GM18507 (cell line): ENCODE results near the gene PSKH1.
A peak's percentile ranks its signal among the peaks of the same experiment; 100 is the strongest.
"Not testable (repeated sequence)": the region's sequence is repeated elsewhere in the genome, so short reads cannot be mapped to it uniquely, and the experiment has no call there.

Experiments used
- DNase-seq: peaks from one replicate; pipeline ENCODE4 v3.0.0; 2011; ENCODE audit warnings: low read depth; ENCODE audit not compliant: insufficient read length; ENCODE audit errors: extremely low spot score
- FAIRE-seq: peaks from 2 replicates; lab custom pipeline; 2011; peaks lifted over from hg19 to GRCh38; lab: Jason Lieb, UNC

PSKH1 gene

GRCh38 chr16:67883872-67884261 lies 9.2 kb upstream of the PSKH1 start:
- no peak for FAIRE-seq
- peak; percentile 71 for DNase-seq

DNA sequence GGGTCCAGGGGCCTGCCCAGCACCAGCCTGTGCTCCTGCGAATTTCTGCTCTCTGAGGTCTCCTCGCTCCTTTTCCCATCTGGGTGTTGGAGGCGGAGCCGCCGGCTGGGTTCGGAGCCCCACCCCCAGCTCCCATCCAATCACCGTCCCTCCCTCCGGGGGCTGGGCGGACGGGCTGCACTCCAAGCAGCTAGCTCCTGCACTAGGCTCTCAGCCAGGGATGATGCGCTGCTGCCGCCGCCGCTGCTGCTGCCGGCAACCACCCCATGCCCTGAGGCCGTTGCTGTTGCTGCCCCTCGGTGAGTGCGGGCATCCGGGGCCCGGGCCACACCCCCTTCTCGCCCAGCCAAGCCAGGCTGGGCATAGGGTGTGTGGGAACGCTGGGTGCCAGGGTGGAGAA lies 8.4 kb upstream of the PSKH1 start, which contains the start of gene NRN1L:
Gene NRN1L (plus strand): TSS at position 202 of the 400 bp plus-strand sequence. CDS start 19 bp downstream, at position 221.
- DNase-seq (no peak), FAIRE-seq (no peak)

- FAIRE-seq (no peak), DNase-seq (no peak)
Observed at GRCh38 chr16:67885545-67885944, 7.5 kb upstream of the PSKH1 start.

DNA sequence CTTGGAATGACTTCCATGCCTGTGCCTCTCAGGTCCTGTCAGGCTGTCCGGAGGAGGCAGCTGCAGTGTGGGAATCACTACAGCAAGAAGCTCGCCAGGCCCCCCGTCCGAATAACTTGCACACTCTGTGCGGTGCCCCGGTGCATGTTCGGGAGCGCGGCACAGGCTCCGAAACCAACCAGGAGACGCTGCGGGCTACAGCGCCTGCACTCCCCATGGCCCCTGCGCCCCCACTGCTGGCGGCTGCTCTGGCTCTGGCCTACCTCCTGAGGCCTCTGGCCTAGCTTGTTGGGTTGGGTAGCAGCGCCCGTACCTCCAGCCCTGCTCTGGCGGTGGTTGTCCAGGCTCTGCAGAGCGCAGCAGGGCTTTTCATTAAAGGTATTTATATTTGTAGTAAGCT lies 7.1 kb upstream of the PSKH1 start:
- FAIRE-seq (no peak), DNase-seq (no peak)

DNA sequence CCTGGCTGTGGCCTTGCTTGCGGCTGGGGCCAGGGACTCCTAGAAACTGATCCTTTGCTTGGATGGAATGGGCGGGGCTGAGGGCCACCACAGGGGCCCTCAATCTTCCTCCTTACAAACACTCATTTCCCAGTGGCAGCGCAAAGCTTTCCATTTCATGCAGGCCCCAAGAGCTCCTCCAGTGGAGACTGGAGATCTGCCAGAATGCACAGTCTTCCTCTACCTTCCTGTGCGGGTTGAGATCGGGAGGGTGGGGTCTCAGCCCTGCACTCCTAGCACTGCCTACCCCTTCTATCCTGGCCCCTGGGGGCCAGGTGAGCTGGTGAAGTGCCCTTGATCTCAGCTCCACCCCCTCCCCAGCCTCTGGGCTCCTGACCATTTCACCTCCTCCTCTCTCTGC lies 6.7 kb upstream of the PSKH1 start:
- FAIRE-seq (no peak), DNase-seq (no peak)

- FAIRE-seq (no peak), DNase-seq (no peak)
Observed at GRCh38 chr16:67888331-67888730, 4.7 kb upstream of the PSKH1 start.

DNA sequence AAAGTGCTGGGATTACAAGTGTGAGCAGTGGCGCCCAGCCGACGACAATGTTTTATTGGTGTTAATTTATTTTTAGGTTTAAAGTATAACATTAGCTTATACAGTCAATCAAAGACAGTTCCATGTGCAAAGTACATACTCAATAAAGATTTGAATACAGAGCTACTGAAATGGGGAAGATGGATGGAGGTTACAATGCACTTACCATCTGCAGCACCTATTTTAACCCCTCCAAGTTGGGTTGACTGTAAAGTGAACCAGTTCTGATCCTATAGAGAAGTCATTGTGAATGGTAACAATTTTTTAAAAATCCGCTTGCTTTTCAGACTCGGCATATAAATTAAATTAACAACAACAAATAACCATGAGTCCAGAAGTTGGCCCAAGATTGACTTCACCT lies 679 bp upstream of the PSKH1 start:
- DNase-seq: no peak
- FAIRE-seq: no peak

GRCh38 chr16:67893743-67894399 lies 817 bp downstream of the PSKH1 start:
- DNase-seq (no peak), FAIRE-seq (no peak)

GRCh38 chr16:67897231-67897630 lies 4.2 kb downstream of the PSKH1 start:
- DNase-seq (no peak), FAIRE-seq (no peak)

DNA sequence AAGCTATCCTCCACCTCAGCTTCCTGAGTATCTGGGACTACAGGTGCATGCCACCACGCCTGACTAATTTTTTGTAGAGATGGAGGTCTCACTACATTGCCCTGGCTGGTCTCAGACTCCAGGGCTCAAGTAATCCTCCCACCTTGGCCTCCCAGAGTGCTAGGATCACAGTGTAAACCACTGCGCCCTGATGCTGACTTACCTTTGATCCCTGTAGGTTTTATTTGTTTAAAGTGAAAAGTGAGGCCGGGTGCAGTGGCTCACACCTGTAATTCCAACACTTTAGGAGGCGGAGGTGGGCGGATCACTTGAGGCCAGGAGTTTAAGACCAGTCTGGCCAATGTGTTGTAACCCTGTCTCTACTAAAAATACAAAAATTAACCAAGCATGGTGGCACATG lies 8.7 kb downstream of the PSKH1 start:
- DNase-seq: no peak
- FAIRE-seq: no peak

DNA sequence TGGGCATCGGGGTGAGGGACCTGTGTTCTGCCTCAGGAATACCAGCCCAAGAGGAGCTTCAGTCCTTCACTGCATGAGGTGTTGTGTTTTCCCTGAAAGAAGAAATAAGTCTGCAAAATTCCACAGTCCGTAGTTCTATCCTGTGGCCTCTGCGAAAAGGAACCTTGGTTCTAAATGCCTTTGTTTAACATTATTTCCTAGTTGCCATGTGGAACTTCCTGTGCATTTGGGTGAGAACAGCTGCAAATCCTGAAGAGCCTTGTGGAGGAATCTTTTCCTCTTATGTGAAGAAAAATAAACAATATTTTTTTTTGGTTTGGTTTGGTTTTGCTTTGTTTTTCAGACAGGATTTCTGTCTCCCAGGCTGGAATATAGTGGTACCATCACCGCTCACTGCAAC lies 9.8 kb downstream of the PSKH1 start:
- no peak for FAIRE-seq

DNA sequence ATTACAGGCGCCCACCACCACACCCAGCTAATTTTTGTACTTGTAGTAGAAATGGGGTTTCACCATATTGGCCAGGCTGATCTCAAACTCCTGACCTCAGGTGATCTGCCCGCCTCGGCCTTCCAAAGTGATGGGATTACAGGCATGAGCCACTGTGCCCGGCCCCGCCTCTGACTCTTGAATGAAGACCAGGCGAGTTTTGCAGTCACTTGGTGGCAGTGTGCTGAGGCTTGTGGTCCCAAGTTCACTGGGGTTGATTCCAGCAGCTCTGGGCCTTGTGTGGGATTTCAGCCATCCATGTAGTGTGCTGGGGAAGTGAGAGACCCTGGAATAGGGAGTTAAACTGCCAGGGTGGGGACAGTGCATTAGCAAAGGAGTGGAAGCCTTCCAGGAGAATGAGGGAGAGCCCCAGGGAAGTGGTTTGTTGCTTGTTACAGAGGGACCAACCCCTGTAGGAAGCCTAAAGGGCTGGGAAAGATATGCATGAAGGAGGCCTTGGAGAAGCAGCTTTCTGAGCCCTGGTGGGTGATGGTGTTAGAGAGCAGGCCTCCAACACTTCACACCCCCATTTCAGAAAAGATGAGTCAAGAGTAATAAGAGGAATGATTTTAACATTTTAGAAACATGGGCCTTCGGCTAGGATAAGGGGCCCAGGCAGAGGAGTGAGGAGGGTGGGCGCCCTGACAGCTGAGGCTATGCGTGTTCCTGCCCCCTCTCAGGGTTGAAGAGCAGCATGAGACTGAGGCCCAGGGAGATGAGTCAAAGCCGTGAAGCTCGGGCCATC lies 14.5 kb downstream of the PSKH1 start:
- FAIRE-seq (no peak), DNase-seq (no peak)

More for the DNA sequence above, 9.8 kb downstream of the PSKH1 start:
- DNase-seq: no peak

DNA sequence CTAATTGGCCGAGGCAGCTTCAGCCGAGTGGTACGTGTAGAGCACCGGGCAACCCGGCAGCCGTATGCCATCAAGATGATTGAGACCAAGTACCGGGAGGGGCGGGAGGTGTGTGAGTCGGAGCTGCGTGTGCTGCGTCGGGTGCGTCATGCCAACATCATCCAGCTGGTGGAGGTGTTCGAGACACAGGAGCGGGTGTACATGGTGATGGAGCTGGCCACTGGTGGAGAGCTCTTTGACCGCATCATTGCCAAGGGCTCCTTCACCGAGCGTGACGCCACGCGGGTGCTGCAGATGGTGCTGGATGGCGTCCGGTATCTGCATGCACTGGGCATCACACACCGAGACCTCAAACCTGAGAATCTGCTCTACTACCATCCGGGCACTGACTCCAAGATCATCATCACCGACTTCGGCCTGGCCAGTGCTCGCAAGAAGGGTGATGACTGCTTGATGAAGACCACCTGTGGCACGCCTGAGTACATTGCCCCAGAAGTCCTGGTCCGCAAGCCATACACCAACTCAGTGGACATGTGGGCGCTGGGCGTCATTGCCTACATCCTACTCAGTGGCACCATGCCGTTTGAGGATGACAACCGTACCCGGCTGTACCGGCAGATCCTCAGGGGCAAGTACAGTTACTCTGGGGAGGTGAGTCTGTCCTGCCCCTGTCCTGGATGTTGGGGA lies 16.1 kb downstream of the PSKH1 start:
- DNase-seq: no peak
- FAIRE-seq: no peak

- DNase-seq (no peak), FAIRE-seq (no peak)
Observed at GRCh38 chr16:67910158-67910557, 17.1 kb downstream of the PSKH1 start.

DNA sequence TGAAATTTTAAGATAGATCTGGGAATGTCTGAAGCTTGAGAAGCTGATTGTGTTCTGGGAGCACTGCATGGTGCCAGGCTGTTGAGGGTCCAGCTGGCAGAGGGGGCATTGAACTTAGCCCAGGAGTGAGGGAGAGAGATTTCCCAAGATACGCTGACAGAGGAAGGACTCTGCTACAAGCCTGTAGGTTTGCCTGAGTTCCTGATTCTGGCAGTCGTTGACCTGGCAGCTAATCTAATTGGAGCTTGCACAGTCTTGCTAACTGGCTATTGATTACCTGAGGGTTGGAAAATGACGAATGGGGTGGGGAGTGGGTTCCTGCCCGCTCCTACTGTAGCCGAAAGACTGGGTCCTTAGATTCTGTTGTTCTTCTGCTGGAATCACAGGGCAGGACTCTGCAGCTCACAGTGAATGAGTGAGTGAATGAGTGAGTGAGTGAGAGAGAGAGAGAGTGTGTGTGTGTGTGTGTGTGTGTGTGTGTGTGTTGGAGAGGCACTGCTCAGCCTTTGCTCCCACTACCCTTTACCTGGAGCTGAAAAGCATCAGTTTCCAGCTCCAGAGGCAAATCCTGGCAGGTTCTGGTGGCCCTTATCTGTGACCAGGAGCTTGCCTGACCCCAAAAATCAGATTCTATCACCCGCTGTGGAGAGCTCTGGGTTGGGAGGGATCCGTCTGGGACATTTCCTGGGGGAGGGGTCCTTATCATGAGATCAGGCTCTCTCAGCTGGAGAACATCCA lies 21.9 kb downstream of the PSKH1 start:
- DNase-seq (no peak), FAIRE-seq (no peak)

GRCh38 chr16:67915496-67915769 lies 22.4 kb downstream of the PSKH1 start:
- not testable (repeated sequence) for FAIRE-seq, DNase-seq

GRCh38 chr16:67915831-67916723 lies 23.0 kb downstream of the PSKH1 start:
- FAIRE-seq (no peak), DNase-seq (no peak)

- no peak for DNase-seq
- no peak for FAIRE-seq
Observed at GRCh38 chr16:67917140-67917851, 24.2 kb downstream of the PSKH1 start.

DNA sequence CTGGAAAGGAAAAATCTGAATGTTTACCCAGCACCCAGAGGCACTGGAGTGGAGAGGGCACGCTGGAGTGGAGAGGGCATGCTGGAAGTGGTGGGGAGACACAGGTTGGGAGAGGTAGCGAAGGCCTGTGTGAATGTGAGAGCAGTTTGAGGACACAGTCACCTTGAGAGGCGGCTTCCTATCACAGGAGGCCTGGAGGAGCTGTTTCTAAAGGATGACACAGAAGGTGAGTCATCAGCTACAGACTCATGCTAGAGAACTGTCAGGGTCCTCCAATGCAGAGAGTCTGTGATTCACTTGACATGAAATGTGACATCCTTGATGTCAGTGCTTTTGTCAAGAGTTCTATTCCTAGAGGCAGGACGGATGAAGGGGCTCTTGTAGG lies 24.8 kb downstream of the PSKH1 start:
- DNase-seq (no peak), FAIRE-seq (no peak)
